Tibial nerve (tissue), 4 donors: Measurements from ENCODE around the gene WTAP.

Experiments
- EP300 ChIP-seq, 2 donors: sonication (generic); formaldehyde crosslinking; IDR thresholded peaks; one replicate each; pipeline ENCODE4 v1.6.1; 2017; ENCODE audit warnings: antibody characterized with exemption in 2 of 2, mild to moderate bottlenecking in 1 of 2
- POLR2A ChIP-seq, 2 donors: fragments of 450-650 bp; IDR thresholded peaks; one replicate each; pipeline ENCODE4 v1.6.1; 2017; ENCODE audit warnings: antibody characterized with exemption in 2 of 2, mild to moderate bottlenecking in 2 of 2, moderate library complexity in 2 of 2
- TF ChIP-seq, protein P1 (sequence below), 5 experiments: fragments of 200-600 bp in 3 of 5; fragments of 450-650 bp in 2 of 5; sonication (generic) in 3 of 5; IDR thresholded peaks; one replicate each; pipeline ENCODE4 v1.5.1; 2016 to 2019; ENCODE audit warnings: antibody characterized with exemption in 5 of 5, mild to moderate bottlenecking in 3 of 5, moderate library complexity in 2 of 5

DNA sequence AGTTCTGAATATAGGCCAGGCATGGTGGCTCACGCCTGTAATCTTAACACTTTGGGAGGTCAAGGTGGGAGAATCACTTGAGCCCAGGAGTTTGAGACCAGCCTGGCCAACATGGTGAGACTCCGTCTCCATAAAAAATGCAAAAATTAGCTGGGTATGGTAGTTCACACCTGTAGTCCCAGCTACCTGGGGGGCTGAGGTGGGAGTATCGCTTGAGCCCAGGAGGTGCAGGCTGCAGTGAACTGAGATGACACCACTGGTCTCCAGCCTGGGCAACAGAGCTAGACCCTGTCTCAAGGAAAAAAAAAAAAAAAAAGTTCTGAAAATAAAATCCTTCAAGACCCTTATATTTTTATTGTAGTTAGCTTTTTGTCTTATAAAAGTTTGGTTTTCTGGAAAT is 11.7 kb upstream of the WTAP start:
- TF ChIP-seq, protein P1, sequence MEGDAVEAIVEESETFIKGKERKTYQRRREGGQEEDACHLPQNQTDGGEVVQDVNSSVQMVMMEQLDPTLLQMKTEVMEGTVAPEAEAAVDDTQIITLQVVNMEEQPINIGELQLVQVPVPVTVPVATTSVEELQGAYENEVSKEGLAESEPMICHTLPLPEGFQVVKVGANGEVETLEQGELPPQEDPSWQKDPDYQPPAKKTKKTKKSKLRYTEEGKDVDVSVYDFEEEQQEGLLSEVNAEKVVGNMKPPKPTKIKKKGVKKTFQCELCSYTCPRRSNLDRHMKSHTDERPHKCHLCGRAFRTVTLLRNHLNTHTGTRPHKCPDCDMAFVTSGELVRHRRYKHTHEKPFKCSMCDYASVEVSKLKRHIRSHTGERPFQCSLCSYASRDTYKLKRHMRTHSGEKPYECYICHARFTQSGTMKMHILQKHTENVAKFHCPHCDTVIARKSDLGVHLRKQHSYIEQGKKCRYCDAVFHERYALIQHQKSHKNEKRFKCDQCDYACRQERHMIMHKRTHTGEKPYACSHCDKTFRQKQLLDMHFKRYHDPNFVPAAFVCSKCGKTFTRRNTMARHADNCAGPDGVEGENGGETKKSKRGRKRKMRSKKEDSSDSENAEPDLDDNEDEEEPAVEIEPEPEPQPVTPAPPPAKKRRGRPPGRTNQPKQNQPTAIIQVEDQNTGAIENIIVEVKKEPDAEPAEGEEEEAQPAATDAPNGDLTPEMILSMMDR (IDR thresholded peaks at IDR 0.05): no peak
- TF ChIP-seq POLR2A (IDR thresholded peaks at IDR 0.05): no peak
- no peak for TF ChIP-seq EP300 (IDR thresholded peaks at IDR 0.05)
